ENCODE measurements around the gene TRPM3.

TRPM3 gene

DNA sequence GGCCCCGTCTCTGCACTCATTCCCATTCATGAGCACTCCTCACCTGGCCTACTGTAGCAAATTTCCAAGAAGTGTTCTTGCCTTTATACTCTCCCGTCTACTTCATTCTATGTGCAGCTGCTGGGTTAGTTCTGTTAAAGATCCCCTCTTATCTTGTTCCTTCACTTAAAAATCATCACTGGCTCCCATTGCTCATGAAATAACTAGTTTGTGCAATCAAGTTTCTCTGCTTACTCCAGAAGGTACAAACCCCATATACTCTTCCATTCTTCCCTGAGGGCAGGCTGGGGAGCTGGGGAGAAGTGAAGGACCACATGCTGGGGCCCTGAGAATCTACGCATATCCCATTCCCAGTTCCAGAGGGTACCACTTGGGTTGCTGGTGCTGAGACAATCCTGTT lies 622.6 kb downstream of the TRPM3 start:
- in situ Hi-C loops (cut with MboI; ENCODE audit: low sequenced_read_pairs): no loop called here

DNA sequence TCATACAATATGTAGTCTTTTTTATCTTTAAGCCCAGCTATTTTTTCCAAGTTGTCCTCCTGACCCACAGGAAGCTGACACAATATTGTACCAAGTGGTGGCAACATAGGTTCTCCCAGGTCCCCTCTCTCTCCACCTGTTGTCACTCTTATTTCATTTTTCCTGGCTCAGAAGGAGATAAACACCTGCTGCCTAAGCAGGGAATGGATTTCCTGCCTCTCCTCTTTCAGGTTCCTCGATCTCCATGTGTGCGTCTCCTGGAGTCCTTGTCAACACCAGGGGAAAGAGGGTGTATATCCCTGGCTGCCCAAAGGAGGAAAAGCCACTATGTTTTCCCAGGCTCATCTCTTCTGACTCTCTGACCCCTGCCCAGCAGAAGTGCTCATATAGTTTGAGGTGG lies 625.2 kb downstream of the TRPM3 start:
- in situ Hi-C loops (cut with MboI; ENCODE audit: low sequenced_read_pairs): no loop called here

DNA sequence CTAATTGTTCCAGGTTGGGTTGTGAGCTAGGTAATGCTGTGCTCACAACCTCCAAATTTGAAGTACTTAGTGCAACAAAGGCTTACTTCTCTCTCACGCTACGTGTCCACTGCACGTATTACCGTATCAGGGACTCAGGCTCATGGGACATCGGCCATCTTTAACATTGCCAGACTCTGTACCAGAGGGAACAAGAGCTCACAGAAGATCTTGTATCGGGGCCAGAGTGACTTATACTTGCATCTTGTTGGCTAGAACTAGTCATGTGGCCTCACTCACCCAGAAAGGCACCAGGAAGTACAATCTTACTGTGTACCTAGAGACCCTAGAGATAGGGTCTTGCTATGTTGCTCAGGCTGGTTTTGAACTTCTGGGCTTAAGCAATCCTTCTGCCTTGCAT lies 625.9 kb downstream of the TRPM3 start:
- in situ Hi-C loops (cut with MboI; ENCODE audit: low sequenced_read_pairs): no loop called here

DNA sequence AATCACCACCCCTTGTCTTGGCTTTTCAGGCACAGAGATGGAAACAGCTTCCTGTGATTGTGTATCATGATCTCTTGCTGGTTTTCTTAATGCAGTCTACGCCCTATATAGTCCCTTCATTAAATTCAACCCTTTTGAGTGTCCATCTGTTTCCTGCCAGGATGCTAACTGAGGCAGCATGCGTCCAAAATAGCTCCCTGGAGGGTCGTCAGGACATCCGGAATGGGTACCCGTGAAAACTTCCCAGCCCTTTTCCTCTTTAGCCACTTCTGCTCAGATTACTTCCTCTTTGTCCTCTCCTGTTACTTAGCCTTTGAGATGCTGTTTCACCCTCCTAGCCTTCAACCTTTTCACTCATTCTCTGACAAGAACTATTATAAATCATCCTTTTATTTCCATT lies 627.2 kb downstream of the TRPM3 start:
- in situ Hi-C loops (cut with MboI; ENCODE audit: low sequenced_read_pairs): no loop called here

DNA sequence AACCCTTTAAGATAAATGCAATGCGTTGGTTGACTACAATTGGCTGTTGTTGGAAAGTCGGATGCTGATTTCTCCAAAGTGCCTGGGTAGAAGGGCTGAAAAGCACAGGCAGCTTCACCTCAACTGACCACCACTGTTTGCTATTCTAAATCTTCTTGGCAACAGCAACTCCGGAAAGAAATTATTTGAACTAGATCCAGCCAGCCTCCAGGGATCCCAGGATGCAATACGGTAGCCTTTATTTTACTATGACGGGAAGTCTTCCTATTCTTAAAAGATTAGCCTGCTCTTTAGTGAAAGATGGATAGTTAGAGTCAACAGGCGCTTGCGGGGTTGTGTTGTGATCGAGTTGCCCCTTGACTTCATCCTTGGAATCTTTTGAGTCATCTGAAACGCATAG lies 628.4 kb downstream of the TRPM3 start:
- in situ Hi-C loops (cut with MboI; ENCODE audit: low sequenced_read_pairs): no loop called here

DNA sequence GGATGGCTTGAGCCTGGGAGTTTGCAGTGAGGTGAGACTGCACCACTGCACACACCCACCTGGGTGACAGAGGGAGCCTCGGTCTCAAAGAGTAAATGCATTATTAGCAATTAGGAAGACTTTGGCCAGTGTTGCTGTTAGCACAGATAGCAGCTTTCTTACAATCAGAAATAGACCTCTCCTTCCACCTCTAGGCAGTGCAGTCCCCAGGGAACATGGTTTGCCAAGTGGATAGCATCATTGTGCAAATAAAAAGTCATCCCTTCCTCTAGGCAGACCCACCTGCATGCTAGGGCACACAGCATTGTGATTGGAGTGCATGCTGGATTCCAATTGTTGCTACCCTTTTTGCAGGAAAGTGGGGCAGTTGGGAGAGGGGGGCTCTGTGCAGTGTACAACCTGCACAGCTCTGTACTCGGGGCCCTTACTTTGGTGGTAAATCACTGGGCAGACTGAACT lies 629.1 kb downstream of the TRPM3 start:
- in situ Hi-C loops (cut with MboI; ENCODE audit: low sequenced_read_pairs): no loop called here

DNA sequence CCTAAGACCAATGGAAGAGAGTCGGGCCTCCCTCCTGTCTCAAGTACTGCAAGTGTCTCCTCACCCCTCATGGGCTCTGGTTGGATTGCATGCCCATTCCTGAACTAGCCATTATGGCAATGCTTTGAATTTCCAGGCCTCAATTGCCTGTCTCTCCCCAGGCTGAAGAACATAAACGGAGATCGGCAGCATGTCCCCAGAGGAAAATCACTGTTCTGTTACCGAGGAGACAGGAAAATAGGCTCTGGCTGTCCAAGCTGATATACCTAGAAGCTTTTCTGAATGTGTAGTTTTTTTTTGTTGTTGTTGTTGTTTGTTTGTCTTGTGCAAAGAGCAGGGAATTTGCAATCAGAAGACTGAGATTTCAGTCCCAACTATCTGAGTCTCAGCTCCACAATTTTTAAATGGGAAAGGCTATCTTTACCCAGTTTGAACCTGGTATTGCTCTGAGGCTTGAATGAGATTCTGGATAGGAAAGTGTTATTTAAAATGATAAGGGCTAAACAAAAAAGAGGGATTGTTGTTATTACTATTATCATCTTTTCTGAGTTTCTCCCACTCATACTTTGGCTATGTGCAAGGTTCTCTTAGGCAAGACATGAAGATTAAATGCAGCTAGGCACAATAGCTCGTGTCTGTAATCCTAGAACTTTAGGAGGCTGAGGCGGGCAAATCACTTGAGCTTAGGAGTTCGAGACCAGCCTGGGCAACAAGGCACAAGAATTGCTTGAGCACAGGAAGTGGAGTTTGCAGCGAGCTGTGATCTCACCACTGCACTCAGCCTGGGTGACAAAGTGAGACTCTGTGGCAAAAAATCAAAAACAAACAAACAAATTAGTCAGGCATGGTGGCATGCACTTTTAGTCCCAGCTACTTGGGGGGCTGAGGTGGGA lies 629.7 kb downstream of the TRPM3 start:
- in situ Hi-C loops (cut with MboI; ENCODE audit: low sequenced_read_pairs): no loop called here

DNA sequence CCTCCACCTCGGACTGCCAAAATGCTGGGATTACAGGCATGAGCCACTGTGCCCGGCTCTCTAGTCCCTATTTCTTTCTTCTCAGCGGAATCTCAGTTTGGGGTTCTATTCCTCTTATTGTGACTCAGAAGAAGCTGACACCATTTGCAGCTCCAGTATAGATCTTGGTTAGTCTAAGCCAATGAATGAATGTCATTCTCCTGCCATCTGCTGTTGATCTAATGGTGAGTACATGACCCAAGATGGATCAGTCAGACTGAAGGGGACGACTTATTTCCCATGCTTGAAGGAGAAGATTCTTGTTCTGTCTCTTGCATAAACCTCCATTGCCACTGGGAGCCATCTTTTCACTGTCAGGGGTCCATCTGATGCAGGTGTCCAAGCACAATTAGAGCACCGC lies 630.9 kb downstream of the TRPM3 start:
- in situ Hi-C loops (cut with MboI; ENCODE audit: low sequenced_read_pairs): no loop called here

DNA sequence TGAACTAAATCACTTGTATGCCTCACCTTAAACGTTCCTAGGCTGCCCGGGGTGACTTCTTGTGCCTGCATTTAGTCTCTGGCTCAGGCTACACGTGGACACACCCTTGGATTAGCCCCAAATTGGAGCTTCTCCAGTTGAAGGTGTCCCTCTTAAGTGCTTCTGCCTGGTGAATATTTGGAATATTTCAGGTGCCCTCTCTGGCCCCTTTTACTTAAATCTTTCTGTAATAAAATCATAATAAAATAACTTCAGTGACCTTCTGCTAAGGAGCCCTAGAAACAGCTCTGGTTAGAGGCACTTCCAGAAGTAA lies 632.7 kb downstream of the TRPM3 start:
- in situ Hi-C loops (cut with MboI; ENCODE audit: low sequenced_read_pairs): no loop called here

DNA sequence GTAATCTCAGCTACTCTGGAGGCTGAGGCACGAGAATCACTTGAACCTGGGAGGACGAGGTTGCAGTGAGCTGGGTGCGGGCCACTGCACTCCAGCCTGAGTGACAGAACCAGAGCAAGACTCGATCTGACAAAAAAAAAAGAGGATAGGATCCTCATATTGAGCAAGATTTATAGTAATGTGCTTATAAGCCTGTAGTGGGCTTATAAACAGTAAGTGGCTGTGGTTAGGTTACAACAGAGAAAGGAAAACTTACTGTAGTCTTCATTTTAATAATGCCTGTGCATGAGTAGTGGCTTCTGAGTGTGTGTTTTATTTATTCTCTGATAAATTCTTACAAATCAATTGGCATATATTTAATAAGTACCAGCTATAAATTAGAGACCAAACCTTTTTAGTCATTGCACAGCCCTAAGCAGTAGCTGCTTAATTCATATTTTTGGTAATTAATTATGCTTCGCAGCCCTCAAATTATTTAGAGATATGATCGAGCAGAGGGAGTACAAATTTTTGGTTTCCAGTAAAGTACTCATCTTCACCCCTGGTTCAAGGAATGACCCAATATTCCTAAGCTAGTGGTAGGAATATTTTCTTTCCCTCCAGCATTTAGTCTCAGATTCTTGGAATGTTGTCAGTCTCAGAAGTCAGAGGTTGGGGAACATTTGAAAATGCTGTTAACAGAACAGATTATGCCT lies 633.2 kb downstream of the TRPM3 start:
- in situ Hi-C loops (cut with MboI; ENCODE audit: low sequenced_read_pairs): no loop called here

DNA sequence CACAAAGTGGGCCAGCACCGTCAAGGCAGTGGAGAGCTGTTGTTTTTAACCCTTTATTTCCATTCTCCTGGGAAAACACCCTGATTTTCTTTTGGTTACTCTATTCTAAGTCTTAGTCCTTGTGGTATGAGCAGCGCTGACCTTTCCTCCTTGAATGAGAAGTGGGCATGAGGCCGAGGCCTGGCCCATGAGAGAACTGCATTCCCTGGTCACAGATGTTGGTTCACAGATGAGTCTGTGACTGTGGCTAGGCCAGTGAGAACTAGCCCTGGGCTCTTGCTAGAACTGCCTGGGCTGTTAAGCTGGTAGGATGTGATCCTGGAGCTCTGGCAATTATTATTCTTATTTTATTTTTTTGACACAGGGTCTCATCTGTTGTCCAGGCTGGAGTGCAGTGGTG lies 635.3 kb downstream of the TRPM3 start:
- in situ Hi-C loops (cut with MboI; ENCODE audit: low sequenced_read_pairs): no loop called here

DNA sequence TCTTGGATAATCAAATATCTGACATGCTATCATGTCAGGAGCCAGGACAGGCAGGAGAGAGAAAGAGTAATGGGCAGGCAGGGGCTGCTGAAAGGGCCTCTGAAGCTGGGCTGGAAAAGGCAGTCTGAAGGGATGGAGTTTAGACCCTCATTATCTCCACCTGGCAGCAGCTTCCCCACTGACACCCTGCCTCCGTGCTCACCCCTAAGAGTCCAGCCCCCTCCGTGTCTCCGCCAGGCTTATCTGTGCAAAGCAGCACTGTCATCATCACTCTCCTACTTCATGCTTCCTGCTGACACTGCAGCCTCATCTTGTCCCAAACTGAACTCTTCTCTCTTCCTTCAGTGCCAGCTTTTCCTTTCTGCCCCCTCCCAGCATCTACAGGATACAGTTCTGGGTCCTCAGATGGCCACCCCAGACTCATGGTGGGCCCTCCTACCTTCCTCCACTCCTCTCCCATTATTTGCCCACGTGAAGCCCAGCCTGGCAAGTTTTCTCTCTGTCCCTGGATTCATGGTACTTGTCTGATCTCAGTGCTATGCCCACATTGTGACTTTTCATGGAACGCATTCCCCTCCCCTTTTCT lies 636.1 kb downstream of the TRPM3 start:
- in situ Hi-C loops (cut with MboI; ENCODE audit: low sequenced_read_pairs): no loop called here

DNA sequence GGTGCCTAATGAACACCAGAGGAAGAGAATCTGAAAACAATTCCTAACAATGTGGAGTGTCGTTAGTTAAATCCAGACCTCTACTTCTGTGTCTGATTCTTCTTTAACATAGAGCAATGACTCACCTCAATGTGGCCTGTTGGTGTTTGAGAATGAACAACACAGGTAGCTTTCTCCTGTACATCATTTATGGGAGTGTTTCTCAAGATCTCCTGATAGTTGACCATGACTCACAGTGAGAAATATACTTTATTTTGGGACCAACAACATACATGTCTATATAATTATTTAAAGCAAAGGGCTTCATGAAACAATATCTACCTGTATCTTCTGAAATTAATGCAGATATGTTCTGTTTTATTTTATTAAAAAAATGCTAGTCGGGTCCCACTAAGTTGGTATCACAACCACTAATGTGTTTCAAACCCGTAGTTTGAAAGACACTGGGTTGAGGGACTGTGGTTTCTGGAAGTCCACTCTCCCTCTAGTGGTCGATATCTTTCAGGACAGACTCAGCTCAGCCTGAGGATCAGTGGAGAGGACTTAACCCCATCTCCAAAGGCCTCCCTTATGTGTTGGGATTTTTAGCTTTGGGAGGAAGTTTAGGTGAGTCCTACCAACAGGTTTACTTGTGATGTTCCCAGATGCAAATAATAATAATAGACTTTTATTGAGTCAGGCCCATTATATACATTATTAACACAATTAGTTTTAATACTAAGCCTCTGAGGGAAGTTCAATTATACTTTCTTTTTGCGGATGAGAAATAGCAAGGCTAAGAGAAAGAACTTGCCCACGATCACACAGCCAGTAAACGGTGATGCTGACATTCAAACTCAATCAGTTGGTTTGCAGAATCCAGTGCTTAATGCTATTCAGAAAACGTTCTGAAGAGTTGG lies 636.9 kb downstream of the TRPM3 start:
- in situ Hi-C loops (cut with MboI; ENCODE audit: low sequenced_read_pairs): no loop called here

DNA sequence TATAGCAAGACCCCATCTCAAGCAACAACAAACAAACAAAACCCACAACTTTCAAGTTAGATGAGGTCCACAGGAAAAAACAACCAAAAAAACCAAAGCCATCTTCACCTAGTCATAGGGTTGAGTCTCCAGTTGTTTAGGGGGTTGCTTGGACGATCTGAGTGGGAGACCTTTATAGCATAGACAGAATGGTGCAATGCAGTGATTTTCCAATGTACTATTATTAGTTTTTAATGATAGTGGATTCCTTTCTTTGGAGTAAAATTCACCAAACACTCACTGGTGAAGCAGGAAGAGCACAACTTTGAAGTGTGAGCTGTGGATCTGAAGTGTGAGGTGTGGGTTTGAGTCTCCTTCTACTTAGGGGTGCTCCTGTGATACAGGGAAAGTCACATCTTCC lies 640.0 kb downstream of the TRPM3 start:
- in situ Hi-C loops (cut with MboI; ENCODE audit: low sequenced_read_pairs): no loop called here

DNA sequence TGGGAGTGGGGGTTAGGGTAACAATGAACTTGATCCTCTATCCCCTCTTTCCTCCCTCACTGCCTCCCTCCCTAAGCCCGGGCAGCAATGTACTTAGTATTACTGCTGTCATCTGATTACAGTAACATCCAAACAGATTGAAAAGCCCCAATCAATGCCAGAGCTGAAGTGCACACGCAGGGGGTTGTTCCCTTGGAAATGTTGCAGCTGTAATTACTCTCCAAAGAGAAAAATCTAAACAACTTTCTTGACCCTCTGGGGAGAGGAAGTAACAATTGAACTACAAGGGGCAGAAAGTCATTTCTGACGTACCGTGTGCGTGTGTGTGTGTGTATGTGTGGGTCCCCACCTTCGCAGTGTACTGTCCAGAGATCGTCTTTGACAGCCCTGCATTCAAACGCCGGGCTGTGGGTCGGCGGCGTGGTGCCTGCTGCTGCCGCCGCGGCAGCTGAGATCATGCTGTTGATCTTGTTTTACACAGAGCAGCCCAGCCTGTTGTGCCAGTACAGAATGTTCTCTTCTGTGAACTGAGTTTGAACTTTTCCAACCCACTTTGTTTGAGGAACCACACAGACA lies 640.9 kb downstream of the TRPM3 start:
- in situ Hi-C loops (cut with MboI; ENCODE audit: low sequenced_read_pairs): no loop called here

DNA sequence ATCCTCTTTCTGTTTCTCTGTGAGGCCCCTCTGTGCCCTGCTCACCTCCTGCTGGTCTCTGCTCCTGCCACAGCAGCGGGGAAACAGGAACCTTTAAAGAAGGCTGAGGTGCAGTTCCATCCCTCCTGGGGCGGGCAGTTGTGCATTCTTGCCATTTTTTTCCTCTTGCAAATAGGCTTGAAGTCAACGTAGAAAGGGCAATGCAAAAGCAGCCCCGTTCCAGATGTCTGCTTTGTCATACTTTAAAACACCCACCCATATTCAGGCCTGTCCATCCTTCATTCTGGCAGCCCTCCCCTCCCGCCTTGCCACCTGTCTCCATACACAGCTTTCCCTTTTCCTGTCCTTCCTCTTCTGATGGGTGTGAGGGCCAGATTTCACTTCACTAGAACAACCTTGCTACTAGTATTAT lies 641.5 kb downstream of the TRPM3 start:
- in situ Hi-C loops (cut with MboI; ENCODE audit: low sequenced_read_pairs): no loop called here

All from hTERT RPE-1 (cell line).